Right lobe of liver (tissue), 6 donors: ENCODE measurements around the gene DBX2. TPM values are rescaled to one million over a fixed set of nuclear protein-coding genes. Genes with fewer than 3 reads are reported as not detected.

ENCODE experiments used
- ATAC-seq, 4 donors: fragments of 200-7000 bp; cut with Tn5 transposase; one replicate each; pipeline ENCODE4 v1.9.1; 2020; ENCODE audit warnings: mild to moderate bottlenecking in 4 of 4, moderate library complexity in 4 of 4
- DNase-seq, 3 donors: peaks; one replicate each; pipeline ENCODE4 v3.0.0-alpha.2; 2020
- H3K27ac ChIP-seq, 3 donors: fragments of 200-600 bp; one replicate each; pipeline ENCODE4 v1.8.0; 2022
- H3K27me3 ChIP-seq, 2 donors: fragments of 200-600 bp; one replicate each; pipeline ENCODE4 v1.8.0; 2022
- H3K36me3 ChIP-seq, 4 donors: fragments of 200-600 bp; sonication (generic) in 1 of 4; one replicate each; pipeline versions ENCODE4 v1.5.1 to v1.8.0; 2017 to 2022; ENCODE audit warnings: control low read depth in 1 of 4
- H3K4me1 ChIP-seq, 4 donors: fragments of 200-600 bp; sonication (generic) in 1 of 4; one replicate each; pipeline versions ENCODE4 v1.5.1 to v1.8.0; 2017 to 2022; ENCODE audit warnings: control low read depth in 1 of 4
- H3K4me3 ChIP-seq, 3 donors: fragments of 200-600 bp; one replicate each; pipeline ENCODE4 v1.8.0; 2022
- H3K9me3 ChIP-seq, 4 donors: fragments of 200-600 bp; sonication (generic) in 1 of 4; one replicate each; pipeline versions ENCODE4 v1.5.1 to v1.8.0; 2017 to 2022; ENCODE audit warnings: control low read depth in 1 of 4
- CTCF ChIP-seq, 4 donors: fragments of 200-600 bp in 3 of 4; fragments of 450-650 bp in 1 of 4; IDR thresholded peaks; one replicate each; pipeline versions ENCODE4 v1.5.1 to v1.8.0; 2016 to 2022; ENCODE audit warnings: antibody characterized with exemption in 4 of 4, mild to moderate bottlenecking in 2 of 4
- POLR2A ChIP-seq: fragments of 450-650 bp; IDR thresholded peaks from one replicate; pipeline ENCODE4 v1.6.1; 2017; ENCODE audit warnings: antibody characterized with exemption, mild to moderate bottlenecking
- WGBS: methylation state at CpG from one replicate; pipeline ENCODE4 v1.1.6; 2018; ENCODE audit warnings: low coverage, low lambda C conversion rate; ENCODE audit not compliant: insufficient coverage; ENCODE audit errors: missing lambda C conversion rate; 5-methylcytosine and 5-hydroxymethylcytosine counted together
- intact Hi-C, 2 donors: fragments of 100-400 bp; cut with DNase I; formaldehyde crosslinking; loops; one replicate each; pipeline versions ENCODE4 v1.11.2 to v1.14.1; 2022
- total RNA-seq, 6 experiments: library from RNA; depleted of rRNA in 2 of 6; stranded (reverse); fragments of >200 nt in 2 of 6; fragmentation: NEBNext Ultra II Directional in 3 of 6; extraction: Animal tissue kit (Norgen Biotek cat#: 25700) in 3 of 6; gene quantifications; one replicate each; pipeline versions ENCODE4 v1.1.0 to v1.2.4, GENCODE V29; 2016 to 2023
- donor health status: DM: no; HTN: yes; CAD: no.
- donor health status: DM: no; HTN: no; CAD: no.
- donor health status: DM: no; HTN: no; CAD: no.
- donor health status: DM: no; HTN: yes; CAD: no.
- donor health status: DM: no; HTN: yes; CAD: no.

DBX2 gene
- total RNA-seq, 6 experiments from 2014 or later: not detected

- 51% methylated on average over 5 of the region's 5 CpGs for WGBS
- H3K27me3 ChIP-seq: no peaks in the 10 kb centered on the region
Observed at GRCh38 chr12:45042599-45042998, 8.3 kb downstream of the DBX2 start.

GRCh38 chr12:45040977-45041376 is 9.9 kb downstream of the DBX2 start:
- 76% methylated on average over 2 of the region's 2 CpGs for WGBS
- no peak overlapping the region for H3K27ac ChIP-seq
- no peak for DNase-seq
- intact Hi-C loops: no loop called here
- no peak for ATAC-seq
- H3K9me3 ChIP-seq: no peaks in the 10 kb centered on the region
- no peak overlapping the region for H3K4me3 ChIP-seq
- no peaks in the 10 kb centered on the region for H3K27me3 ChIP-seq
- H3K36me3 ChIP-seq: no peaks in the 10 kb centered on the region
- no peaks in the 10 kb centered on the region for H3K4me1 ChIP-seq
- TF ChIP-seq POLR2A (no peak), CTCF (IDR thresholded peaks at IDR 0.05) (no peak)

More at GRCh38 chr12:45042599-45042998, 8.3 kb downstream of the DBX2 start:
- H3K4me1 ChIP-seq: no peaks in the 10 kb centered on the region
- H3K9me3 ChIP-seq: no peaks in the 10 kb centered on the region
- TF ChIP-seq POLR2A (no peak), CTCF (IDR thresholded peaks at IDR 0.05) (no peak)
- no peak overlapping the region for H3K4me3 ChIP-seq
- intact Hi-C loops: no loop called here
- H3K36me3 ChIP-seq: no peaks in the 10 kb centered on the region
- no peak overlapping the region for H3K27ac ChIP-seq
- DNase-seq (no peak), ATAC-seq (no peak)

GRCh38 chr12:45039757-45040156 is 11.1 kb downstream of the DBX2 start:
- Histone ChIP-seq H3K27me3 (no peaks in the 10 kb centered on the region), H3K4me3 (no peak overlapping the region), H3K36me3 (no peaks in the 10 kb centered on the region), H3K9me3 (no peaks in the 10 kb centered on the region), H3K4me1 (no peaks in the 10 kb centered on the region), H3K27ac (no peak overlapping the region)
- no peak for DNase-seq
- TF ChIP-seq CTCF (IDR thresholded peaks at IDR 0.05) (no peak), POLR2A (no peak)
- intact Hi-C loops: no loop called here
- ATAC-seq: no peak
- WGBS: 52% methylated on average over 2 of the region's 2 CpGs

- Histone ChIP-seq H3K9me3 (no peaks in the 10 kb centered on the region), H3K27ac (no peak overlapping the region), H3K4me1 (no peaks in the 10 kb centered on the region), H3K36me3 (no peaks in the 10 kb centered on the region), H3K4me3 (no peak overlapping the region), H3K27me3 (no peaks in the 10 kb centered on the region)
- DNase-seq: no peak
- 46% methylated on average over 9 of the region's 11 CpGs for WGBS
- TF ChIP-seq CTCF (IDR thresholded peaks at IDR 0.05): no peak
- TF ChIP-seq POLR2A: no peak
- intact Hi-C loops: no loop called here
- ATAC-seq: no peak
Observed at GRCh38 chr12:45034861-45035265, 16.0 kb downstream of the DBX2 start.

GRCh38 chr12:45017916-45018315 is 33.0 kb downstream of the DBX2 start:
- Histone ChIP-seq H3K27ac (no peak overlapping the region), H3K4me3 (no peak overlapping the region), H3K4me1 (no peaks in the 10 kb centered on the region), H3K27me3 (no peaks in the 10 kb centered on the region), H3K9me3 (no peaks in the 10 kb centered on the region), H3K36me3 (no peaks in the 10 kb centered on the region)
- WGBS: 17% methylated on average over 1 of the region's 1 CpG
- DNase-seq (no peak), ATAC-seq (no peak)
- intact Hi-C loops: no loop called here
- TF ChIP-seq POLR2A: no peak
- no peak for TF ChIP-seq CTCF (IDR thresholded peaks at IDR 0.05)
